Measurements from ENCODE around the gene HCN4.
A peak's percentile ranks its signal among the peaks of the same experiment; 100 is the strongest.

Gene HCN4

DNA sequence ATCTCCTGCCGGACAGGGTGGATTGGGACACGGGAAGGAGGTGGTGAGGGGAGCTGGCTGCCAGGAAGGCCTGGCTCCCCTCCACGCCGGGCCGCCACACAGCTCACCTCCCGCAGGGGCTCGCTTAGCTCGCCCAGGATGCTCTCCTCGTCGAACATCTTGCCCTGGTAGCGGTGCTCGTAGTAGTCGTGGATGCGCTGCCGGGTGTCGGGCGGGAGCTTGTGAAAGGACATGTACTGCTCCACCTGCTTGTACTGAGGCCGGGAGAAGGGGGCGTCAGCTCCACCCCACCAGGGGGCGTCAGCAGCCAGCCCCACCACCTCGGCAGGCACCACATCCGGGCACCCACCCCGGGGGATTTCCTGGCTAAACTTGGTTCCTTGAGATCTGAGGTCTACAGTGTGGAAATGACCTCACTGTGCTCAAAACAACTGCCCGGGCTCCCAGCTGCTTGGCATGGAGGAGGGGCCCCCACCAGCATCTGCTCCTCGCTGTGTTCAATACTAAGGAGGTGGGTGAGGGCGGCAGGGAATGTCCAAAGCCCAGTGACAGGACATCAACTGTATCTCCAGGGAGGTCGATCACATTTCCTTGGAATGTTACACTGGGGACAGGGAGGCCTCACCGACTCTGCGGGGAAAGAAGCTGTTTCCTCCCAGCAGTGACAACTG lies 43.4 kb downstream of the HCN4 start:
- no peaks in the 10 kb centered on the region for H3K4me1 Mint-ChIP-seq
- DNase-seq (ENCODE audit: low spot score in 2 of 2): no peak
- H3K36me3 Mint-ChIP-seq (ENCODE audit: insufficient read depth): no peaks in the 10 kb centered on the region
- H3K9me3 Mint-ChIP-seq: no peaks in the 10 kb centered on the region
- H3K4me3 Mint-ChIP-seq: no peak overlapping the region
- no peak for ATAC-seq (replicated peaks; ENCODE audit: extremely low read depth, poor library complexity, severe bottlenecking)
- H3K27me3 Mint-ChIP-seq: peaks cover 19% of the 10 kb centered on the region
- no peak overlapping the region for H3K27ac Mint-ChIP-seq (ENCODE audit: low read depth)

DNA sequence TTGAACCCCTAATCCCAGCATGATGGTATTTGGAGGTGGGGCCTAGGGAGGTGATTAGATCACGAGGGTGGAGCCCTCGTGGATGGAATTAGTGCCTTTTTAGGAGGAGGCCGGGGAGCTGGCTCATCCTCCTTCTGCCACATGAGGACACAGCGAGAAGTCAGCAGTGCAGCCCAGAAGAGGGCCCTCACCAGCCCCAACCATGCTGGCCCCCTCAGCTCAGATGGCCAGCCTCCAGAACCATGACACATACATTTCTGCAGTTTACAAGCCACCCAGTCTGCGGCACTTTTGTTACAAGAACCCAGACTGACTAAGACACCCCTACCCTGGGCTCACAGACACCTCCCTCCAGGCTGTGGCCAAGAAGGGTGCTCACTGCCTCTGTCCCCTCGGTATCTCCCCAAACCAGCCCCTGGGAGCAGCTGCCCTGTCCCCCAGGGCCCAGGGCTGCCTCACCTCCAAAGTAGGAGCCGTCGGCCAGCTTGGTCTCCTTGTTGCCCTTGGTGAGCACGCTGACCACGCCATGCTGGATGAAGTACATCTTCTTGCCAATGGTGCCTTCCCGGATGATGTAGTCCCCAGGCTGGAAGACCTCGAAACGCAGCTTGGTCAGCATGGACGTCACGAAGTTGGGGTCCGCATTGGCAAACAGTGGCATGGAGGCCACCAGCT lies 44.1 kb downstream of the HCN4 start:
- ATAC-seq (replicated peaks; ENCODE audit: extremely low read depth, poor library complexity, severe bottlenecking) (no peak), DNase-seq (ENCODE audit: low spot score in 2 of 2) (no peak)
- Mint-ChIP-seq H3K9me3 (no peaks in the 10 kb centered on the region), H3K27ac (ENCODE audit: low read depth) (no peak overlapping the region), H3K27me3 (peaks cover 26% of the 10 kb centered on the region), H3K36me3 (ENCODE audit: insufficient read depth) (no peaks in the 10 kb centered on the region), H3K4me3 (no peak overlapping the region), H3K4me1 (no peaks in the 10 kb centered on the region)

DNA sequence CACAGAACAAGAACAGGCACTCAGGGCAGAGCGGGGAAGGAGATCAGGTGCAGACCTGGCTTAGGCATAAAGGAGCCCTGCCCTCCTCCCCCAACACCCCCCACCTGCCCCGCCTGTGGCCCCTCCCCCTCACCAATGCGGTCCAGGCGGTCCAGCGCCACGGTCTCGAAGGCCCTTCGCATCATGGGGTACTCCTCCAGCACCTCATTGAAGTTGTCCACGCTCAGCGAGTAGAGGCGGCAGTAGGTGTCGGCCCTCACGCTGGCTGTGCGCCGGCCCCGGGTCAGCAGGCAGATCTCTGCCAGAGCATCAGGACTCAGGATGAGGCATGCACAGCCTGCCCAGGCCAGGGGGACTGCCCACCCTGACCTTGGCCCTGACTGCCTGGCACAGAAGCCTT lies 44.8 kb downstream of the HCN4 start:
- H3K4me1 Mint-ChIP-seq: no peaks in the 10 kb centered on the region
- no peak overlapping the region for H3K4me3 Mint-ChIP-seq
- DNase-seq (ENCODE audit: low spot score in 2 of 2) (no peak), ATAC-seq (replicated peaks; ENCODE audit: extremely low read depth, poor library complexity, severe bottlenecking) (no peak)
- no peaks in the 10 kb centered on the region for H3K36me3 Mint-ChIP-seq (ENCODE audit: insufficient read depth)
- peaks cover 30% of the 10 kb centered on the region for H3K27me3 Mint-ChIP-seq
- H3K9me3 Mint-ChIP-seq: no peaks in the 10 kb centered on the region
- no peak overlapping the region for H3K27ac Mint-ChIP-seq (ENCODE audit: low read depth)

DNA sequence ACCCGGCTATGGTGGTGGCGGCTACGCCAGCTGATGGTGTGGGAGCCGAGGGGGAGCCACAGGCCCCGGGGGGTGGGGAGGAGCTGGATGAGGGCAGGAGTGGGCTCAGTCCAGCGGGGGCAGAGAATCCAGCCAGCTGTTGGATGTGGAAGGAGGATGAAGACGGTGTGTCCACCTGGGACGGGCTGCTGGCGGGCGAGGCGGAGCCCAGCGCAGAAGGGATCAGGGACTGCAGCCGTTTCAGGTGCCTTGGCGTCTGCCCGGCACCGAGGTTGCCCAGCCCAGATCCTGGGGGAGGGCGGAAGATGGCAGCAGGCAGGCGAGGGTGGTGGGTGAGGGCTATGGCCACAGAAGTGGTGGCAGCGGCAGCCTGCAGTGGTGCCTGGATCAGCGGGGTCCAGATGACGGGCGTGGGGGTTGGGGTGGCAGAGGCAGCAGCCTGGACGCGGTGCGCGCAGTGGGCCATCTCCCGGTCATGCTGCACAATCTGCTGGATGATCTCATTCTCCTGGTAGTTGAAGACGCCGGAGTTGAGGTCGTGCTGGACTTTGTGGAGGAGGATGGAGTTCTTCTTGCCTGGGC lies 45.3 kb downstream of the HCN4 start:
- no peaks in the 10 kb centered on the region for H3K36me3 Mint-ChIP-seq (ENCODE audit: insufficient read depth)
- no peaks in the 10 kb centered on the region for H3K4me1 Mint-ChIP-seq
- H3K9me3 Mint-ChIP-seq: no peaks in the 10 kb centered on the region
- H3K27me3 Mint-ChIP-seq: peaks cover 25% of the 10 kb centered on the region
- ATAC-seq (replicated peaks; ENCODE audit: extremely low read depth, poor library complexity, severe bottlenecking) (no peak), DNase-seq (ENCODE audit: low spot score in 2 of 2) (no peak)
- H3K27ac Mint-ChIP-seq (ENCODE audit: low read depth): no peak overlapping the region
- H3K4me3 Mint-ChIP-seq: no peak overlapping the region

DNA sequence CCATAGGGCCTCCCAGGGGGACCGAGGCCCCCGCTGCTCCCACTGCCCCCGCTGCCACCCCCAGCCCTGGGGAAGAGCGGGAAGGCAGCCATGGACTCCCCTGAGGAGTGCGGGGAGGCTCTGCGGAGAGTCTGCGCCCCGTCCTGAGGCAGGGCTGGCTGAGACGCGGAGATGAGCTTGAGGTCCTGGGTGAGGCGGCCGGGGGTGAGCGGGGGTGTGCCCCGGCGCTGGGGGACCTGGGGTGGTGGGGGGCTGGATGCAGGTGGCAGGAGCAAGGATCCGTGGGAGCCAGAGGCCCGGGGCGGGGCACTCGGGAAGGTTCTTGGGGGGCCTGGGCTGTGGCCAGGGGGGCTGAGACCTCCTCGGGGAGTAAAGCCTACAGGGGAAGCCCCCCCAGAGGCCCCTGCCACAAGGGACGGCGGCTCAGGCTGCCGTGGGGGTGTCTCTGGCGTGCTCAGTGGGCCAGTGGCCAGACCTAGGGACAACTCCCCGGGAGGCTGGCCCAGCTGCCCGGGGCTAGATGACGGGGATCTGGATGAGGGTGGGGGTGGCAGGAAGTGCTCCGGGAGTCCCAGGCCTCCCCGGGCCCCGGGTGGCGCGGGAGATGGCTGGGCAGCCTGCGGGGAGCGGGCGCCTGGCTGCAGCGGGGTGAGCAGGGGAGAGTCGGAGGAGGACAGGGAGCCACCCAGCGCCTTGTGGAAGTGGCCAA lies 45.9 kb downstream of the HCN4 start:
- no peak for ATAC-seq (replicated peaks; ENCODE audit: extremely low read depth, poor library complexity, severe bottlenecking)
- no peak overlapping the region for H3K4me3 Mint-ChIP-seq
- H3K4me1 Mint-ChIP-seq: no peaks in the 10 kb centered on the region
- no peak for DNase-seq (ENCODE audit: low spot score in 2 of 2)
- H3K36me3 Mint-ChIP-seq (ENCODE audit: insufficient read depth): no peaks in the 10 kb centered on the region
- H3K27ac Mint-ChIP-seq (ENCODE audit: low read depth): no peak overlapping the region
- no peaks in the 10 kb centered on the region for H3K9me3 Mint-ChIP-seq
- peaks cover 27% of the 10 kb centered on the region for H3K27me3 Mint-ChIP-seq

DNA sequence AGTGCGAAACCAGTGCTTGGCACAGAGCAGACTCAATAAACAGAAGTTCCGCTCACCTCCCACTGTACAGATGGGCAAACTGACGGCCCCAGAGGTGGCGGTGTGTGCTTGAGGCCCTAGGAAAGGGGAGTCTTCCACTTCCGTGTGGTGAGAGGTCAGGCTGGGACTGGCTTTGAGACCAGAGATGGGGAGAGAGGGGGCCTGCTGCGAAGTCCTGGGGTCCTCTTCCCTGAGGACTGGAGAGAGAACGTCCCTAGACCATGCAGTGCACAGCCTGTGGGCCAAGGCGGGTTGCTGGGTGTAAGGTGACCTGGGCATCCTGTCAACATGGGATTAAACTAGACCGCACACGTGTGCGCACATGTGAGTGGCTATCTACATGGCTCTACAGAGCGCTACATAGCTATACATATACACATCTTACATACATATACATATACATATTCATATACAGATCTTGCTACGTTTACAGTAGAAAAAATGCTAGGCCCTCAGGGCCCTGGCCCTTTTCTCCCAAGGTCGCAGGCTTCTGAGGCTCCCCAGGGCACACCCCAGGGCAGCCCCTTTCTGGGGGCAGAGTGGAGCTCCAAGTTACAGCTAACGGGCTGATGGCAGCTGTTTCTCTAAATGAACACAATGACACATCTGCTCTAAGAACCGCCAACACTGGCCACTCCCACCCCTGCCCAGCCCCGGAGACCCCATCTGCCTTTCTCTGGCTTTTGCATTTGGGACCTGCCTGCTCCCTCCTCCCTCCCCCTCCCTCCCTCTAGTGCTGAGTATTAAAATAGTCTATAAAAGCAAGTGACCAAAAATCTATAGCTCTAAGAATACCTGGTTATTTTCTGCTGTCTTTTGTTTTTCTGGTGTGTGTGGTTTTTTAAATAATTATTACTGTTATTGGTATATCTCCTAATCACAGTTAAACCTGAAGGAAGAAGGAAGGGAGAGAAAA lies 47.0 kb downstream of the HCN4 start:
- no peaks in the 10 kb centered on the region for H3K4me1 Mint-ChIP-seq
- no peaks in the 10 kb centered on the region for H3K36me3 Mint-ChIP-seq (ENCODE audit: insufficient read depth)
- no peak overlapping the region for H3K27ac Mint-ChIP-seq (ENCODE audit: low read depth)
- no peak for DNase-seq (ENCODE audit: low spot score in 2 of 2)
- no peaks in the 10 kb centered on the region for H3K9me3 Mint-ChIP-seq
- H3K27me3 Mint-ChIP-seq: peaks cover 35% of the 10 kb centered on the region
- H3K4me3 Mint-ChIP-seq: no peak overlapping the region
- ATAC-seq (replicated peaks; ENCODE audit: extremely low read depth, poor library complexity, severe bottlenecking): no peak

DNA sequence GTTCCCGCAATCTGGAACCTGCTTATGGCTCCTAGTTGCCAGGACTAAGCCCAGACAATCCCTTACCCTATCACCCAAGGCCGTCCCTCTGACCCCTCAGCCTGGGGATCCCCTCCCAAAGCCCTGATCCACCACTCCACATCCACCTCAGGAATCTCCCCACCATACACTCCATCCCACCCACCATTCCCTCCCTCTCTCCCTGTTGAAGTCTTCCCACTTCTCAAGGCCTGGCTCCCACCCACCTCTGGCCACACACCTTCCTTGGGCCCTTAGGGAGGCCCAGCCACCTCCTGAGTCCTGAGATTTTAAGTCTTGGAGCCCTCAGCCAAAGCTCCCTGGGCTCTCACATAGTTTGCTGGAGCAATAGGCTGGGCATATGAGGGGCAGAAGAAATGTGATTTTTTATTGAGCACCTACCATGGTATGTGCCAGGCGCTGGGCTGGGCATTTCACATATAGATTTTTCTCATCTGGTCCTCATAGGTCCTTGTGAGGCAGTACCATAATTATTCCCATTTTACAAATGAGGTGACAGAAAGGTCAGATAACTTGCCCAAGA lies 48.1 kb downstream of the HCN4 start:
- DNase-seq (ENCODE audit: low spot score in 2 of 2): no peak
- peaks cover 35% of the 10 kb centered on the region for H3K27me3 Mint-ChIP-seq
- no peaks in the 10 kb centered on the region for H3K9me3 Mint-ChIP-seq
- no peak overlapping the region for H3K27ac Mint-ChIP-seq (ENCODE audit: low read depth)
- no peaks in the 10 kb centered on the region for H3K4me1 Mint-ChIP-seq
- no peak overlapping the region for H3K4me3 Mint-ChIP-seq
- no peaks in the 10 kb centered on the region for H3K36me3 Mint-ChIP-seq (ENCODE audit: insufficient read depth)
- no peak for ATAC-seq (replicated peaks; ENCODE audit: extremely low read depth, poor library complexity, severe bottlenecking)

DNA sequence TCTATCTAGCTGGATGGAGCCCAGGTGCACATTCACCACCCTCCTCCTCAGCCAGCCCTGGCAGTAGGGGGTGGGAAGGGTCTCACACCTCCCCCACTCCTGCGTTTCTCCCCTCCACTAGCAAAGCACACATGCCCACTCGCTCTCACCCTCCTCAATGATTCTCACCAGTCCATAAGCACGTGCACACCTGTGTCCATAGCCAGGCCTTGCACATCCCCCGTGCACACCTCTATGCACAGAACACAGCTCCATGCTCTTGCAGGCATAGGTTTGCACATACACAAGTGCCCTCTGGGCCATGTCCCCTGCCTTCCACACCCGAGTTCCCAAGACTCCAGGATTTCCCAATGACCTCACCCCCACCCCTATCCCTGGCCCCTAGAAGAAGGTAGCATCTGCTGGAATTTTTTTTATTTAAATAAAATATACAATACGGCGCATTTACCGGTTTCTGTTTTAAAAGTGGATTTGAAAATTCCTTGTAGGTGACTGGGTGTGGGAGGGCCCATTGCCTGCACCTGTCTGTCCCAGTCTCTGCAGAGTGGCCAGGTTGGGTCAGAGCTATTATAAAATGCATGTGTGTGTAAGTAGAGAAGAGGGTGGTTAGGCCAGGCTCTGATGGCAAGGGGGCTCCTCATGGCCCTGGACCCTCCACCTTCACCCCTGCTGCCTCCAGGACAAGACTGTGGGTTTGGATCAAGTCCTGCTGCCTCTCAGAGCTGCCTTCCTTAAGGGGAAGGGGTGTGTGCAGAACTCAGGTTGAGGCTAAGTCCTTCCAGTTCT lies 49.1 kb downstream of the HCN4 start:
- H3K36me3 Mint-ChIP-seq (ENCODE audit: insufficient read depth): no peaks in the 10 kb centered on the region
- no peaks in the 10 kb centered on the region for H3K9me3 Mint-ChIP-seq
- ATAC-seq (replicated peaks; ENCODE audit: extremely low read depth, poor library complexity, severe bottlenecking) (no peak), DNase-seq (ENCODE audit: low spot score in 2 of 2) (no peak)
- no peak overlapping the region for H3K4me3 Mint-ChIP-seq
- H3K27ac Mint-ChIP-seq (ENCODE audit: low read depth): no peak overlapping the region
- peaks cover 35% of the 10 kb centered on the region for H3K27me3 Mint-ChIP-seq
- H3K4me1 Mint-ChIP-seq: no peaks in the 10 kb centered on the region

DNA sequence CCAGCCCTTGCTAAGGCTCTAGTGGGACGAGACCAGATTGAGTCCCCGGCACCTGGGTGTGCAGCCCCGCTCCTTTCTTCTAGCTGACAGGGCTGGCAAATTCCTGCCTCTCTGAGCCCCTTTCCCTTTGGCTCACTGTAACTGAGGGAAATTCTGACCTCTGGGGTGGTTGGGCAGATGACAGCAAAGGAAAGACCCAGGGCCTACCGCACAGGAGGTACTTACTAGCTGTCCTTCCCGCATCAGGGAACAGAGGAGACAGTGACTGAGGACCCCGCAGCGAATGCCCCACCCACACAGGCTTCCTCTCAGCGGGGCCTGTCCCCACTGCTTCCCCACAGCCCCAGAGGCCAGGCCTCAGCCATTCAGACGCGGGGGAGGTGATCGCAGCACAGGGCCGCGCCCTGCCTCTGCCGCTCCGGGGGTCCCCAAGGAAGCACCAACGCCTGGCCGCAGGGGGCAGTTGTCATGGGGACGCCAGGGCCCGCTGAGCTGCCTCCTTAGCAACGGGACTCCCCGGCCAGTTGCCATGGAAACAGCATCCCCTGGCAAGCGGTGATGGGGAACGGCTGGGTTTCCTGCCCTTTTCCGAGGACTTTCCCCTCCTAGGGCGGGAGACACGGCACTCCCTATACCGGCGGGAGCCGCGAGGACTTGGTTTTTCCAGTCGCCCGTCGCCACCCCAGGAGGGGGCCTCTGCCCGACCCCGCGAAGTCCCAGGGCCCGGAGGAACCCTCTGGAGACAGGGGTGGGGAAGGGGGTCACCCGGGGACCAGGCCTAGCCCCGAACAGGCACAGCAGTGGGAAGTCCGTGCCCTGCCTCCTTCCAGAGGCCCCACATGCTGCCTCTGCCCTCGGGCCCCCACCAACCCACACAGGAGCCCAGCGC lies 50.1 kb downstream of the HCN4 start:
- Mint-ChIP-seq H3K9me3 (no peaks in the 10 kb centered on the region), H3K4me3 (no peak overlapping the region), H3K27ac (ENCODE audit: low read depth) (no peak overlapping the region), H3K27me3 (peaks cover 35% of the 10 kb centered on the region), H3K36me3 (ENCODE audit: insufficient read depth) (no peaks in the 10 kb centered on the region), H3K4me1 (no peaks in the 10 kb centered on the region)
- no peak for DNase-seq (ENCODE audit: low spot score in 2 of 2)
- no peak for ATAC-seq (replicated peaks; ENCODE audit: extremely low read depth, poor library complexity, severe bottlenecking)

DNA sequence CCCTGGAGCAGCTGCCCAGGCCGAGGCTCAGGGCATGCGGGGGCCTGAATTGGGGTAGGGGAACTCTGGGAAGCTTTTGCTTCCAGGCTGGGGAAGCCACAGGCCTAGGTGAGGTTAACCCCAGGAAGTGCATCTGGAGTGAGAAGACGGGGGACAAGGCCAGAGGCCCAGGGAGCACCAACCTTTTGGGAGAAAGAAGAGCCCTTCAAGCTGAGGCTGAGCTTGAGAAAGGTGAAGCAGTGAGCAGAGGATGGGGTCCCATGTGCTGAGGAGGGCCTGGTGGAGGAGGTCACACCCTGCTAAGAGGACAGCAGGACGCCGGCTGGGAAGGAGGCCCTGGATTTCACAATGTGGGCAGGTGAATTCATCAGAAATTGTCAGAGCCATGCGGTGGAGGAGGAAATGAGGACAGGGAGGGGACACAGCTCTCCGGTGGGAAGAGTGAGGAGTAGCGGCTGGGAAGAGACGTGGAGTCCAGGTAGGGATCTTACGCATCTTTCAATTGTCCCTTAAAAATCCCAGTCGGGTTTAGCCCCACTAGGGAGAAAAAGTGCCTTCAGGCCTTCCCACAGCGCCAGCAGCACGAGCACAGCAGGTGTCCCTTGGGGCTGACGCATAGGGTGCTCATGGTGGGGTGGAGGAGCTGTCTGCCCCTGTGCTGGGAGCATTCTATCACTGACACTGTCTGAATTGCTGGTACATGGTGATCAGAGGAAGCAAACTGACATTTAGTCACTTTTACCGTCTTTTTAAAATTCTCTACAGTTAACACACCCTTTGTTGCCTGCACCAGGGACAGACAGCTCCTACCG lies 50.9 kb downstream of the HCN4 start:
- ATAC-seq (replicated peaks; ENCODE audit: extremely low read depth, poor library complexity, severe bottlenecking) (no peak), DNase-seq (ENCODE audit: low spot score in 2 of 2) (no peak)
- Mint-ChIP-seq H3K27me3 (peaks cover 35% of the 10 kb centered on the region), H3K4me3 (no peak overlapping the region), H3K9me3 (no peaks in the 10 kb centered on the region), H3K4me1 (no peaks in the 10 kb centered on the region), H3K36me3 (ENCODE audit: insufficient read depth) (no peaks in the 10 kb centered on the region), H3K27ac (ENCODE audit: low read depth) (peak overlapping the region; percentile 42)

Measured in central memory CD8-positive, alpha-beta T cell (primary cell).